Ovary (tissue), 3 donors: ENCODE data around the gene CYB5RL.

ENCODE experiments used
- CTCF ChIP-seq, 3 donors: fragments of 450-650 bp in 2 of 3; fragments of 200-600 bp in 1 of 3; IDR thresholded peaks; one replicate each; pipeline versions ENCODE4 v1.5.1 to v1.8.0; 2016 to 2022; ENCODE audit warnings: antibody characterized with exemption in 3 of 3, mild to moderate bottlenecking in 1 of 3
- EP300 ChIP-seq: sonication (generic); formaldehyde crosslinking; IDR thresholded peaks from one replicate; pipeline ENCODE4 v1.6.1; 2017; ENCODE audit warnings: antibody characterized with exemption
- POLR2A ChIP-seq: fragments of 450-650 bp; IDR thresholded peaks from one replicate; pipeline ENCODE4 v1.6.1; 2017; ENCODE audit warnings: antibody characterized with exemption, mild to moderate bottlenecking, moderate library complexity
- donor health status: DM: no; HTN: no; CAD: no.

DNA sequence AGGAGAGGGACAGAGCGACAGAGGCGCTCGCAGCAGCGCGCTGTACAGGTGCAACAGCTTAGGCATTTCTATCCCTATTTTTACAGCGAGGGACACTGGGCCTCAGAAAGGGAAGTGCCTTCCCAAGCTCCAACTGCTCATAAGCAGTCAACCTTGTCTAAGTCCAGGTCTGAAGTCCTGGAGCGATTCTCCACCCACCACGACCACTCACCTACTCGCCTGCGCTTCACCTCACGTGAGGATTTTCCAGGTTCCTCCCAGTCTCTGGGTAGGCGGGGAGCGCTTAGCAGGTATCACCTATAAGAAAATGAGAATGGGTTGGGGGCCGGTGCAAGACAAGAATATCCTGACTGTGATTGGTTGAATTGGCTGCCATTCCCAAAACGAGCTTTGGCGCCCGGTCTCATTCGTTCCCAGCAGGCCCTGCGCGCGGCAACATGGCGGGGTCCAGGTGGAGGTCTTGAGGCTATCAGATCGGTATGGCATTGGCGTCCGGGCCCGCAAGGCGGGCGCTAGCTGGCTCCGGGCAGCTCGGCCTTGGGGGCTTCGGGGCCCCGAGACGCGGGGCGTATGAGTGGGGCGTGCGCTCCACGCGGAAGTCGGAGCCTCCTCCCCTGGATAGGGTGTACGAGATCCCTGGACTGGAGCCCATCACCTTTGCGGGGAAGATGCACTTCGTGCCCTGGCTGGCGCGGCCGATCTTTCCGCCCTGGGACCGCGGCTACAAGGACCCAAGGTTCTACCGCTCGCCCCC, at the start of gene CYB5RL, which contains the start of gene MRPL37:
- TF ChIP-seq CTCF (IDR thresholded peaks at IDR 0.05) (no peak), POLR2A (peak; percentile 39), EP300 (no peak)
